ENCODE data around the gene CLCF1. TPM values are rescaled to one million over a fixed set of nuclear protein-coding genes. Genes with fewer than 3 reads are reported as not detected.
"Not testable (repeated sequence)": the region's sequence is repeated elsewhere in the genome, so short reads cannot be mapped to it uniquely, and the experiment has no call there.

CLCF1 gene
- total RNA-seq, 2 experiments from 2014 or later = not detected

- H3K27ac Mint-ChIP-seq = no peak overlapping the region
- CTCF ChIA-PET = interaction anchor here (0.8 to 5.0 kb wide), 7 partner anchors 12 to 194 kb away, joined by 3 to 43 read pairs (median 9); partner anchors contain the start of gene RAD9A
- peaks cover 8% of the 10 kb centered on the region for H3K4me1 Mint-ChIP-seq (ENCODE audit: low read depth)
- H3K27me3 Mint-ChIP-seq (ENCODE audit: low read depth) = no peaks in the 10 kb centered on the region
- no peaks in the 10 kb centered on the region for H3K9me3 Mint-ChIP-seq
- intact Hi-C loops (cut with micrococcal nuclease) = no loop called here
- no peak for DNase-seq
- H3K4me3 Mint-ChIP-seq = no peak overlapping the region
- H3K36me3 Mint-ChIP-seq (ENCODE audit: low read depth) = no peaks in the 10 kb centered on the region
Measured at GRCh38 chr11:67320691-67321090, 52.7 kb downstream of the CLCF1 start.

DNA sequence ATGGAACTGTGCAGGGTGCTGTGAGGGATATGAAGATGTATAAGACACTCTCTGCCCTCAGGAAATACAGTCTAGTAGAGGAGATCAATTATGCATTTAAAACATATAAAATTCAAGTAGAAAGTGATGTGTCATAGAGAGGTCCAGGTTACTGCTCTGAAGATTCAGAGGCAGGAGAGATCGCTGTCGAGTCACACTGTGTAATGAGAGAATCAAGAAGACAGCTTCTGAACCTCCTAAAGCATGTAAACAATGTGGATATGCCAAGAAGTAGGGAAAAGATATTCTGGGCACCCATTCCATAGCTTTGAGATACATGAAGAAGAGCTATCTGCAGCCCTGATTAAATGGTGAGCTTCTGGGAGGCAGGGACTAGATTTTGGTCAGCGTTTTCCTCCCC, 53.4 kb downstream of the CLCF1 start:
- intact Hi-C loops (cut with micrococcal nuclease) = no loop called here
- Mint-ChIP-seq H3K27ac (no peak overlapping the region), H3K9me3 (no peaks in the 10 kb centered on the region), H3K4me1 (ENCODE audit: low read depth) (peaks cover 8% of the 10 kb centered on the region), H3K27me3 (ENCODE audit: low read depth) (no peaks in the 10 kb centered on the region), H3K36me3 (ENCODE audit: low read depth) (no peaks in the 10 kb centered on the region), H3K4me3 (no peak overlapping the region)
- no peak for DNase-seq
- CTCF ChIA-PET = interaction anchor here (0.8 to 7.3 kb wide), 7 partner anchors 13 to 194 kb away, joined by 3 to 108 read pairs (median 9); partner anchors contain the start of gene RAD9A

DNA sequence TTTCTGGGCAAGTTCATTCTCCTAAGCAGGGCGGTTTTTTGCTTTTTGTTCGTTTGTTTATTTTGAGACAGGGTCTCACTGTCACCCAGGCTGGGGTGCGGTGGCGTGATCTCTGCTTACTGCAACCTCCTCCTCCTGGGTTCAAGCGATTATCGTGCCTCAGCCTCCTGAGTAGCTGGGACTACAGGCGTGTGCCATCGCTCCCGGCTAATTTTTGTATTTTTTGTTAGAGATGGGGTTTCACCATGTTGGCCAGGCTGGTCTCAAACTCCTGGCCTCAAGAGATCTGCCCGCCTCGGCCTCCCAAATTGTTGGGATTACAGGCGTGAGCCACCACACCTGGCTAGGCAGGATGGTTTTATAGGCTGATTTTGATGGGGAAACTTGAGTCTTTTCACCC, 54.5 kb downstream of the CLCF1 start:
- CTCF ChIA-PET = interaction anchor here (0.6 to 7.3 kb wide), 7 partner anchors 37 to 286 kb away, joined by 3 to 108 read pairs (median 3); no protein-coding TSS in a partner anchor
- H3K27ac Mint-ChIP-seq; DNase-seq; H3K36me3 Mint-ChIP-seq (ENCODE audit: low read depth); H3K27me3 Mint-ChIP-seq (ENCODE audit: low read depth); H3K9me3 Mint-ChIP-seq: not testable (repeated sequence)
- intact Hi-C loops (cut with micrococcal nuclease) = loop anchor here (5.0 kb wide), 1 partner anchor 362 kb away; the partner anchor contains the start of gene PC
- Mint-ChIP-seq H3K4me3 (peak overlapping the region; percentile 92), H3K4me1 (ENCODE audit: low read depth) (peaks cover 10% of the 10 kb centered on the region)

DNA sequence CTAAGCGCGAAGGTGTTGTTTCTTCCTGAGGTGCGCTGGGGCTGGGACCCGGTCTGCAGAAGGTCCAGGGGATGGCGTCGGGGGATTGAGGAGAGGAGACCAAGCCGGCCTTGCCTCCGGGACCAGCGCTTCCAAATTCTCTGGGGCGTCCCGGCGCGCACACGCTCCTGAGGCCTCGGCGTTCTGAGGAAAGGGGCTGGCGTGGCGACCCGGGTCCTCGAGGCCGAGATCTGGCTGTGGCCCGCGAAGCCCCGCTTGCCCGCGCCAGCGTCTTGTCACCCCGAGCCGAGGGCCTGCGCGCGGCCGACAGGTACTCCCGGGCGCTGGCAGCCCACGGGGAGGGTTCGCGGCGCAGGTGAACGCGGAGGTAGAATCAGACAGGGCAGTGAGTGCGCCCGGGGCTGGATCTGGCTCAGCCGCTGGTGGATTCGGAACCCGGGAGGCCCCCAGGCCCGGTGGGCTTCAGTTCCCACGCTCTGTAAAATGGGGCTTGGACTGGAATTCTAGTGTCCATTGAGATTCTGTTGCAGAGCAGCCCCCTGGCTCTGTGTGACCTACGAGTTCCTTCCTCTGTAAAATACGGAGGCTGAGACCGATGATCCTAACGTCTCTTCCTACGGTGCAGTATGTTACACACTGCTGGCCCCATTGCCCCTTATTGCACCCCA, 55.4 kb downstream of the CLCF1 start:
- Mint-ChIP-seq H3K36me3 (ENCODE audit: low read depth) (no peaks in the 10 kb centered on the region), H3K27me3 (ENCODE audit: low read depth) (no peaks in the 10 kb centered on the region), H3K4me1 (ENCODE audit: low read depth) (peaks cover 16% of the 10 kb centered on the region), H3K27ac (peak overlapping the region; percentile 97), H3K4me3 (peak overlapping the region; percentile 92), H3K9me3 (no peaks in the 10 kb centered on the region)
- CTCF ChIA-PET = interaction anchor here (0.7 to 7.3 kb wide), 19 partner anchors 15 to 285 kb away, joined by 3 to 108 read pairs (median 4); partner anchors contain the start of genes GRK2, POLD4 and SSH3
- intact Hi-C loops (cut with micrococcal nuclease) = loop anchor here (1.0 to 5.0 kb wide), 10 partner anchors 27 to 361 kb away; partner anchors contain the start of genes GRK2, KDM2A and PC
- DNase-seq = peak; percentile 23

GRCh38 chr11:67317205-67317887, 56.1 kb downstream of the CLCF1 start:
- H3K4me3 Mint-ChIP-seq = peak overlapping the region; percentile 92
- H3K9me3 Mint-ChIP-seq = no peaks in the 10 kb centered on the region
- peaks cover 23% of the 10 kb centered on the region for H3K4me1 Mint-ChIP-seq (ENCODE audit: low read depth)
- intact Hi-C loops (cut with micrococcal nuclease) = loop anchor here (1.0 to 5.0 kb wide), 10 partner anchors 27 to 360 kb away; partner anchors contain the start of genes GRK2, KDM2A and PC
- H3K27me3 Mint-ChIP-seq (ENCODE audit: low read depth) = no peaks in the 10 kb centered on the region
- CTCF ChIA-PET = interaction anchor here (0.6 to 7.3 kb wide), 21 partner anchors 15 to 235 kb away, joined by 3 to 108 read pairs (median 5); partner anchors contain the start of genes ANKRD13D, GRK2, POLD4 and SSH3
- H3K36me3 Mint-ChIP-seq (ENCODE audit: low read depth) = no peaks in the 10 kb centered on the region
- DNase-seq = peak; percentile 99
- peak overlapping the region; percentile 97 for H3K27ac Mint-ChIP-seq

GRCh38 chr11:67316882-67317204, 56.6 kb downstream of the CLCF1 start:
- Mint-ChIP-seq H3K4me1 (ENCODE audit: low read depth) (peaks cover 28% of the 10 kb centered on the region), H3K4me3 (peak overlapping the region; percentile 92), H3K36me3 (ENCODE audit: low read depth) (no peaks in the 10 kb centered on the region), H3K9me3 (no peaks in the 10 kb centered on the region), H3K27ac (peak overlapping the region; percentile 97), H3K27me3 (ENCODE audit: low read depth) (no peaks in the 10 kb centered on the region)
- no peak for DNase-seq
- intact Hi-C loops (cut with micrococcal nuclease) = loop anchor here (1.0 to 5.0 kb wide), 10 partner anchors 28 to 360 kb away; partner anchors contain the start of genes GRK2, KDM2A and PC
- CTCF ChIA-PET = interaction anchor here (0.7 to 7.3 kb wide), 18 partner anchors 14 to 289 kb away, joined by 3 to 108 read pairs (median 5); partner anchors contain the start of genes ANKRD13D, GRK2, POLD4 and SSH3

- H3K9me3 Mint-ChIP-seq = no peaks in the 10 kb centered on the region
- peak overlapping the region; percentile 32 for H3K4me3 Mint-ChIP-seq
- no peaks in the 10 kb centered on the region for H3K36me3 Mint-ChIP-seq (ENCODE audit: low read depth)
- no peak overlapping the region for H3K27ac Mint-ChIP-seq
- CTCF ChIA-PET = interaction anchor here (0.6 to 7.3 kb wide), 3 partner anchors 37 to 199 kb away, joined by 4 to 108 read pairs (median 27); partner anchors contain the start of gene POLD4
- no peak for DNase-seq
- no peaks in the 10 kb centered on the region for H3K27me3 Mint-ChIP-seq (ENCODE audit: low read depth)
- intact Hi-C loops (cut with micrococcal nuclease) = loop anchor here (5.0 kb wide), 1 partner anchor 358 kb away; the partner anchor contains the start of gene PC
- peaks cover 37% of the 10 kb centered on the region for H3K4me1 Mint-ChIP-seq (ENCODE audit: low read depth)
Measured at GRCh38 chr11:67315325-67315909, 58.0 kb downstream of the CLCF1 start.

DNA sequence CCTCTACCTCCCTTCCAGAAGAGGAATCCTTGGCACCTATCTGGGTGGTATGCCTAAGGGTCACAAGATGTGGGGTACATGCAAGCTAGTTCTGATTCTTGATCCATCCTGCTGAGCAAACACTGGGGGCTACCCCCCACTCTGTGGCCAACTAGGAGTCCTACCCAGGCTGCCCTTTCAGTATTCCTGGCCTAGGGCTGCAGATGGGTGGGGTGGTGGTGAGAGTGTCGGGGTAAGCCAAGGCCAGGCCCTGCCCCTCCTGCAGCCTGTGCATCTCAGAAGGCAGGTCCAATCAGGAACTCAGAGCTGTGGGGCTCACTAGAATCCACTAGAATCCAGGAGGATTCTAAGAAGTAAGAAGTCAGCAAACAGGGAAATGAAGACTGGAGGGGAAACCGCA, 59.2 kb downstream of the CLCF1 start:
- Mint-ChIP-seq H3K9me3 (no peaks in the 10 kb centered on the region), H3K27me3 (ENCODE audit: low read depth) (no peaks in the 10 kb centered on the region), H3K4me1 (ENCODE audit: low read depth) (peaks cover 37% of the 10 kb centered on the region), H3K4me3 (no peak overlapping the region), H3K36me3 (ENCODE audit: low read depth) (no peaks in the 10 kb centered on the region), H3K27ac (no peak overlapping the region)
- no peak for DNase-seq
- CTCF ChIA-PET = interaction anchor here (0.7 to 7.3 kb wide), 5 partner anchors 38 to 136 kb away, joined by 3 to 108 read pairs (median 5); partner anchors contain the start of gene POLD4
- intact Hi-C loops (cut with micrococcal nuclease) = no loop called here

Other genes with a start within 250 kb of the CLCF1 start
- gene GRK2, start 107.1 kb downstream of the CLCF1 start, total RNA-seq = 100 to 1,000 TPM; 293 to 295 TPM
- 10 to 100 TPM; 56.2 to 61.9 TPM for gene ANKRD13D, start 84.3 kb downstream of the CLCF1 start, total RNA-seq
- gene SSH3, start 70.1 kb downstream of the CLCF1 start, total RNA-seq = 1 to 10 TPM; 4.1 to 5.4 TPM
- 10 to 100 TPM; 40.7 to 42.0 TPM for gene POLD4, start 20.1 kb downstream of the CLCF1 start, total RNA-seq
- 10 to 100 TPM; 29.5 to 30.7 TPM for gene RAD9A, start 18.4 kb upstream of the CLCF1 start, total RNA-seq
- 100 to 1,000 TPM; 202 to 204 TPM for gene PPP1CA, start 28.3 kb upstream of the CLCF1 start, total RNA-seq
- gene TBC1D10C, start 30.5 kb upstream of the CLCF1 start, total RNA-seq = 10 to 100 TPM; 73.7 to 81.4 TPM
- 1 to 10 TPM in 1 of 2 experiments, under 1 TPM in 1; 0.91 to 2.0 TPM for gene CARNS1, start 42.1 kb upstream of the CLCF1 start, total RNA-seq
- gene RPS6KB2, start 54.9 kb upstream of the CLCF1 start, total RNA-seq = 10 to 100 TPM; 50.7 to 51.2 TPM
- gene PTPRCAP, start 64.1 kb upstream of the CLCF1 start, total RNA-seq = 10 to 100 TPM; 56.8 to 62.4 TPM
- gene CORO1B, start 69.9 kb upstream of the CLCF1 start, total RNA-seq = 100 to 1,000 TPM; 298 to 305 TPM
- not detected for gene GPR152, start 79.1 kb upstream of the CLCF1 start, total RNA-seq
- gene CABP4, start 81.8 kb upstream of the CLCF1 start, total RNA-seq = 1 to 10 TPM; 1.4 to 2.3 TPM
- gene TMEM134, start 95.7 kb upstream of the CLCF1 start, total RNA-seq = 10 to 100 TPM; 52.6 to 56.1 TPM
- gene AIP, start 109.4 kb upstream of the CLCF1 start, total RNA-seq = 100 to 1,000 TPM; 163 to 166 TPM
- 100 to 1,000 TPM; 112 to 127 TPM for gene PITPNM1, start 131.8 kb upstream of the CLCF1 start, total RNA-seq
- 10 to 100 TPM; 53.7 to 55.1 TPM for gene CDK2AP2, start 134.6 kb upstream of the CLCF1 start, total RNA-seq
- gene CABP2, start 149.8 kb upstream of the CLCF1 start, total RNA-seq = not detected
- gene GSTP1, start 210.2 kb upstream of the CLCF1 start, total RNA-seq = 100 to 1,000 TPM; 398 to 403 TPM
- 100 to 1,000 TPM; 347 to 356 TPM for gene NDUFV1, start 233.3 kb upstream of the CLCF1 start, total RNA-seq